ENCODE data around the gene PAM16.

PAM16 gene

GRCh38 chr16:4370570-4371356, 19.6 kb upstream of the PAM16 start:
- peak; percentile 15 for DNase-seq

- DNase-seq: no peak
These were observed 19.0 kb upstream of the PAM16 start for GRCh38 chr16:4370151-4370550.

- DNase-seq: no peak
These were observed 18.0 kb upstream of the PAM16 start for GRCh38 chr16:4369007-4369733.

GRCh38 chr16:4367393-4367856, 16.3 kb upstream of the PAM16 start:
- no peak for DNase-seq

- no peak for DNase-seq
These were observed 14.9 kb upstream of the PAM16 start for GRCh38 chr16:4366016-4366415.

GRCh38 chr16:4365615-4366014, 14.5 kb upstream of the PAM16 start:
- DNase-seq: no peak

- DNase-seq: no peak
These were observed 13.9 kb upstream of the PAM16 start for GRCh38 chr16:4365014-4365406.

- no peak for DNase-seq
These were observed 13.3 kb upstream of the PAM16 start for GRCh38 chr16:4364196-4365013.

GRCh38 chr16:4362476-4363135, 11.5 kb upstream of the PAM16 start:
- no peak for DNase-seq

- DNase-seq: no peak
These were observed 10.8 kb upstream of the PAM16 start for GRCh38 chr16:4361944-4362311.

- DNase-seq: no peak
These were observed 10.2 kb upstream of the PAM16 start for GRCh38 chr16:4361033-4361943.

GRCh38 chr16:4360538-4361021, 9.5 kb upstream of the PAM16 start:
- peak; percentile 17 for DNase-seq

GRCh38 chr16:4359914-4360313, 8.8 kb upstream of the PAM16 start:
- DNase-seq: no peak

- DNase-seq: peak; percentile 78
These were observed 7.9 kb upstream of the PAM16 start for GRCh38 chr16:4358831-4359561.

- DNase-seq: no peak
These were observed 7.1 kb upstream of the PAM16 start for GRCh38 chr16:4358236-4358635.

GRCh38 chr16:4356820-4357219, 5.7 kb upstream of the PAM16 start:
- no peak for DNase-seq

GRCh38 chr16:4354512-4355409, 3.6 kb upstream of the PAM16 start:
- no peak for DNase-seq

GRCh38 chr16:4353675-4354074, 2.6 kb upstream of the PAM16 start:
- DNase-seq: no peak

- DNase-seq: no peak
These were observed 1.7 kb upstream of the PAM16 start for GRCh38 chr16:4352843-4353242.

- no peak for DNase-seq
These were observed 759 bp upstream of the PAM16 start for GRCh38 chr16:4351880-4352279.

Data from eye (tissue), 1 donor.